ENCODE measurements around the gene SCG5. TPM values are rescaled to one million over a fixed set of nuclear protein-coding genes. Genes with fewer than 3 reads are reported as not detected.

Gene SCG5
- total and polyA plus RNA-seq, 2 experiments from 2014 or later = 9.0 to 20.2 TPM

DNA sequence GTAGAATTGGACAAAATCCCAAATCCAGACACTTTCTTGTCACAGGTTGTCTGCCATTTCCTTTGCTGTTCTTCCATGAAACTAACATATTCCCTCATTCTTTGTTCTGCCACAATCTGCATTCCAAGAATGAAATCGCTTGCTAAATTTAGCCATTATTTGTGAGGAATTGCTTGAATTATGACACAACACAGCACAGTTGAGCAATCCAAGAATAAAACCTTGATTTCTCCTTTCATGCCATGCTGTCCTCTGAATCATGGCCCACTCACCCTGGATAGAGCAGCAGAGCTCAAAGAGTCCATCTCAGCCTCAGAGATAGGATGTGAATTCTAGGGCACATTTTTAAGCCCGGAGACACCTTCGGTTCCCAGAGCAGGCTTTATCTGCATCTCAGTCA is 41.1 kb downstream of the SCG5 start:
- Histone ChIP-seq H3K27ac (no peak overlapping the region), H3K4me3 (no peak overlapping the region), H3K36me3 (no peaks in the 10 kb centered on the region), H3K4me1 (ENCODE audit: low read depth) (no peaks in the 10 kb centered on the region), H3K9me3 (ENCODE audit: low read depth) (no peaks in the 10 kb centered on the region), H3K27me3 (no peaks in the 10 kb centered on the region)
- DNase-seq (ENCODE audit: low read depth in 1 of 2, low spot score in 1 of 2) = peak in 1 of 2 donors; percentile 95
- TF ChIP-seq, protein P1, sequence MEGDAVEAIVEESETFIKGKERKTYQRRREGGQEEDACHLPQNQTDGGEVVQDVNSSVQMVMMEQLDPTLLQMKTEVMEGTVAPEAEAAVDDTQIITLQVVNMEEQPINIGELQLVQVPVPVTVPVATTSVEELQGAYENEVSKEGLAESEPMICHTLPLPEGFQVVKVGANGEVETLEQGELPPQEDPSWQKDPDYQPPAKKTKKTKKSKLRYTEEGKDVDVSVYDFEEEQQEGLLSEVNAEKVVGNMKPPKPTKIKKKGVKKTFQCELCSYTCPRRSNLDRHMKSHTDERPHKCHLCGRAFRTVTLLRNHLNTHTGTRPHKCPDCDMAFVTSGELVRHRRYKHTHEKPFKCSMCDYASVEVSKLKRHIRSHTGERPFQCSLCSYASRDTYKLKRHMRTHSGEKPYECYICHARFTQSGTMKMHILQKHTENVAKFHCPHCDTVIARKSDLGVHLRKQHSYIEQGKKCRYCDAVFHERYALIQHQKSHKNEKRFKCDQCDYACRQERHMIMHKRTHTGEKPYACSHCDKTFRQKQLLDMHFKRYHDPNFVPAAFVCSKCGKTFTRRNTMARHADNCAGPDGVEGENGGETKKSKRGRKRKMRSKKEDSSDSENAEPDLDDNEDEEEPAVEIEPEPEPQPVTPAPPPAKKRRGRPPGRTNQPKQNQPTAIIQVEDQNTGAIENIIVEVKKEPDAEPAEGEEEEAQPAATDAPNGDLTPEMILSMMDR (IDR thresholded peaks at IDR 0.05; ENCODE audit: low read depth, low read length) = no peak

- no peaks in the 10 kb centered on the region for H3K9me3 ChIP-seq (ENCODE audit: low read depth)
- no peak overlapping the region for H3K4me3 ChIP-seq
- no peaks in the 10 kb centered on the region for H3K4me1 ChIP-seq (ENCODE audit: low read depth)
- DNase-seq (ENCODE audit: low read depth in 1 of 2, low spot score in 1 of 2) = no peak
- no peaks in the 10 kb centered on the region for H3K36me3 ChIP-seq
- no peaks in the 10 kb centered on the region for H3K27me3 ChIP-seq
- TF ChIP-seq, protein P1 (IDR thresholded peaks at IDR 0.05; ENCODE audit: low read depth, low read length) = no peak
- H3K27ac ChIP-seq = no peak overlapping the region
Measured at GRCh38 chr15:32682977-32683630, 41.6 kb downstream of the SCG5 start.

- no peaks in the 10 kb centered on the region for H3K9me3 ChIP-seq (ENCODE audit: low read depth)
- H3K4me1 ChIP-seq (ENCODE audit: low read depth) = no peaks in the 10 kb centered on the region
- no peak overlapping the region for H3K27ac ChIP-seq
- DNase-seq (ENCODE audit: low read depth in 1 of 2, low spot score in 1 of 2) = peak in 1 of 2 donors; percentile 96
- no peaks in the 10 kb centered on the region for H3K27me3 ChIP-seq
- no peaks in the 10 kb centered on the region for H3K36me3 ChIP-seq
- no peak overlapping the region for H3K4me3 ChIP-seq
- TF ChIP-seq, protein P1 (IDR thresholded peaks at IDR 0.05; ENCODE audit: low read depth, low read length) = no peak
Measured at GRCh38 chr15:32683906-32684584, 42.5 kb downstream of the SCG5 start.

GRCh38 chr15:32685576-32685975 is 44.1 kb downstream of the SCG5 start:
- no peaks in the 10 kb centered on the region for H3K36me3 ChIP-seq
- no peak overlapping the region for H3K27ac ChIP-seq
- no peaks in the 10 kb centered on the region for H3K4me1 ChIP-seq (ENCODE audit: low read depth)
- peak in 1 of 2 donors; percentile 64 for DNase-seq (ENCODE audit: low read depth in 1 of 2, low spot score in 1 of 2)
- no peak overlapping the region for H3K4me3 ChIP-seq
- no peaks in the 10 kb centered on the region for H3K27me3 ChIP-seq
- TF ChIP-seq, protein P1 (IDR thresholded peaks at IDR 0.05; ENCODE audit: low read depth, low read length) = no peak
- H3K9me3 ChIP-seq (ENCODE audit: low read depth) = no peaks in the 10 kb centered on the region

DNA sequence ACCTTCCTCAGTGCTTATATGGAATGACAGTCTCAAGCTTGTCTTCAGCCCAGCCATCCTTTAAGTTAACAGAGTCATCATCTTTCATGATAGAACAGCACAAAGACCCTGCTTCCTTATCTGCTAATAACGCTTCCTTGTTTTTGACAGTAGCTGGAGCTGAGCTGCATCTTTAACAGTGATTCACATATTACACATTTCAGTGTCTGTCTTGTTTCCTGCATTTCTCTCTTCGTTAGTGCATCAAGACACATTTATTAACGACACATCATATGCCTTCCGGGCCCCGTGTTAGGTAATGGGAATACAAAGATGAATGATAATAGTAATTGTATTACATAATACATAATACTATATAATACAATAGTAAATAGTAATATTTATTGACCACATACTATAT is 46.0 kb downstream of the SCG5 start:
- no peak overlapping the region for H3K4me3 ChIP-seq
- TF ChIP-seq, protein P1 (IDR thresholded peaks at IDR 0.05; ENCODE audit: low read depth, low read length) = no peak
- no peaks in the 10 kb centered on the region for H3K4me1 ChIP-seq (ENCODE audit: low read depth)
- no peaks in the 10 kb centered on the region for H3K36me3 ChIP-seq
- no peaks in the 10 kb centered on the region for H3K9me3 ChIP-seq (ENCODE audit: low read depth)
- no peak overlapping the region for H3K27ac ChIP-seq
- no peaks in the 10 kb centered on the region for H3K27me3 ChIP-seq
- no peak for DNase-seq (ENCODE audit: low read depth in 1 of 2, low spot score in 1 of 2)
